HEK293 (cell line): ENCODE data around the gene MMP24.

ENCODE experiments used
- CTCF ChIA-PET: fragments of 350-600 bp; formaldehyde crosslinking; extraction: SDS; loops from one replicate; lab custom pipeline; 2021; ENCODE audit warnings: antibody characterized with exemption; lab: Yijun Ruan, JAX
- POLR2A ChIA-PET: fragments of 300-600 bp; formaldehyde crosslinking; extraction: SDS; loops from one replicate; lab custom pipeline; 2020; ENCODE audit warnings: antibody characterized with exemption, inconsistent platforms; lab: Yijun Ruan, JAX
- H3K27ac ChIP-seq: fragments of 200-500 bp; sonication (Bioruptor generic); 2 replicates; pipeline ENCODE4 v1.5.1; 2014; ENCODE audit warnings: low read depth, low read length, control low read depth, inconsistent platforms; ENCODE audit errors: extremely low read depth
- H3K36me3 ChIP-seq, 2 experiments: fragments of 200-500 bp in 1 of 2; sonication (Bioruptor generic) in 1 of 2; 1 replicate in 1 of 2; 2 replicates in 1 of 2; pipeline ENCODE4 v1.5.1; 2014 to 2017; ENCODE audit warnings: inconsistent platforms in 2 of 2, low read length in 2 of 2; ENCODE audit not compliant: control insufficient read depth in 2 of 2, insufficient read depth in 1 of 2
- H3K4me1 ChIP-seq: fragments of 200-500 bp; sonication (Bioruptor generic); 2 replicates; pipeline ENCODE4 v1.5.1; 2014; ENCODE audit warnings: mild to moderate bottlenecking, low read length, inconsistent platforms; ENCODE audit not compliant: control insufficient read depth, insufficient read depth
- H3K4me3 ChIP-seq: 2 replicates; pipeline ENCODE4 v1.5.1; 2011; ENCODE audit warnings: low read depth, mild to moderate bottlenecking, control low read depth, low read length, moderate library complexity
- H3K9me3 ChIP-seq: fragments of 200-500 bp; sonication (Bioruptor generic); 2 replicates; pipeline ENCODE4 v1.5.1; 2014; ENCODE audit warnings: low read depth, low read length, inconsistent platforms; ENCODE audit not compliant: control insufficient read depth, insufficient read depth
- KLF17 ChIP-seq: fragments of 450-650 bp; formaldehyde crosslinking; IDR thresholded peaks from 2 replicates; pipeline ENCODE4 v1.5.1; 2016; ENCODE audit warnings: missing biosample characterization, missing genetic modification characterization
- KLF8 ChIP-seq: fragments of 450-650 bp; formaldehyde crosslinking; IDR thresholded peaks from 2 replicates; pipeline ENCODE4 v1.5.1; 2016; ENCODE audit warnings: missing biosample characterization, missing genetic modification characterization
- OVOL3 ChIP-seq: fragments of 450-650 bp; formaldehyde crosslinking; IDR thresholded peaks from 2 replicates; pipeline ENCODE4 v1.5.1; 2016; ENCODE audit warnings: missing biosample characterization, missing genetic modification characterization
- PRDM1 ChIP-seq: fragments of 450-650 bp; formaldehyde crosslinking; IDR thresholded peaks from 2 replicates; pipeline ENCODE4; 2016; ENCODE audit warnings: missing biosample characterization, missing genetic modification characterization
- PRDM10 ChIP-seq: fragments of 450-650 bp; formaldehyde crosslinking; IDR thresholded peaks from 2 replicates; pipeline ENCODE4 v1.5.1; 2016; ENCODE audit warnings: missing biosample characterization, missing genetic modification characterization
- YY2 ChIP-seq: fragments of 450-650 bp; formaldehyde crosslinking; IDR thresholded peaks from 2 replicates; pipeline ENCODE4 v1.5.1; 2016; ENCODE audit warnings: missing biosample characterization, missing genetic modification characterization
- ZBTB6 ChIP-seq: fragments of 450-650 bp; formaldehyde crosslinking; IDR thresholded peaks from 2 replicates; pipeline ENCODE4 v1.5.1; 2017; ENCODE audit warnings: missing biosample characterization, missing genetic modification characterization
- ZFP3 ChIP-seq: fragments of 450-650 bp; formaldehyde crosslinking; IDR thresholded peaks from 2 replicates; pipeline ENCODE4 v1.5.1; 2016; ENCODE audit warnings: low read depth, missing biosample characterization, missing genetic modification characterization
- ZFP41 ChIP-seq: fragments of 450-650 bp; formaldehyde crosslinking; IDR thresholded peaks from 2 replicates; pipeline ENCODE4 v1.5.1; 2016; ENCODE audit warnings: missing biosample characterization, missing genetic modification characterization, borderline replicate concordance
- ZNF19 ChIP-seq: fragments of 450-650 bp; formaldehyde crosslinking; IDR thresholded peaks from 2 replicates; pipeline ENCODE4; 2016; ENCODE audit warnings: missing biosample characterization, missing genetic modification characterization, low read depth
- ZNF211 ChIP-seq: fragments of 450-650 bp; formaldehyde crosslinking; IDR thresholded peaks from 2 replicates; pipeline ENCODE4 v1.5.1; 2016; ENCODE audit warnings: low read depth, missing biosample characterization, missing genetic modification characterization
- ZNF24 ChIP-seq: fragments of 450-650 bp; formaldehyde crosslinking; IDR thresholded peaks from 2 replicates; pipeline ENCODE4 v1.5.1; 2016; ENCODE audit warnings: missing biosample characterization, missing genetic modification characterization
- ZNF26 ChIP-seq: fragments of 450-650 bp; formaldehyde crosslinking; IDR thresholded peaks from 2 replicates; pipeline ENCODE4 v1.5.1; 2016; ENCODE audit warnings: missing biosample characterization, missing genetic modification characterization
- ZNF366 ChIP-seq: fragments of 450-650 bp; formaldehyde crosslinking; conservative IDR thresholded peaks from 2 replicates; pipeline ENCODE4 v1.5.1; 2016; ENCODE audit warnings: missing biosample characterization, missing genetic modification characterization
- ZNF394 ChIP-seq: fragments of 450-650 bp; formaldehyde crosslinking; IDR thresholded peaks from 2 replicates; pipeline ENCODE4 v1.5.1; 2016; ENCODE audit warnings: missing biosample characterization, missing genetic modification characterization, mild to moderate bottlenecking, moderate library complexity, borderline replicate concordance
- ZNF404 ChIP-seq: fragments of 450-650 bp; formaldehyde crosslinking; IDR thresholded peaks from 2 replicates; pipeline ENCODE4 v1.5.1; 2017; ENCODE audit warnings: missing biosample characterization, missing genetic modification characterization
- ZNF426 ChIP-seq: fragments of 450-650 bp; formaldehyde crosslinking; IDR thresholded peaks from 2 replicates; pipeline ENCODE4 v1.5.1; 2017; ENCODE audit warnings: missing biosample characterization, missing genetic modification characterization, mild to moderate bottlenecking, inconsistent platforms, moderate library complexity
- ZNF555 ChIP-seq: fragments of 450-650 bp; formaldehyde crosslinking; conservative IDR thresholded peaks from 2 replicates; pipeline ENCODE4 v1.5.1; 2017; ENCODE audit warnings: missing biosample characterization, mild to moderate bottlenecking, missing genetic modification characterization, inconsistent platforms
- ZNF629 ChIP-seq: fragments of 450-650 bp; formaldehyde crosslinking; IDR thresholded peaks from 2 replicates; pipeline ENCODE4 v1.5.1; 2017; ENCODE audit warnings: missing biosample characterization, missing genetic modification characterization
- ZNF692 ChIP-seq: fragments of 450-650 bp; formaldehyde crosslinking; IDR thresholded peaks from 2 replicates; pipeline ENCODE4 v1.5.1; 2016; ENCODE audit warnings: missing biosample characterization, missing genetic modification characterization
- ZNF747 ChIP-seq: fragments of 450-650 bp; formaldehyde crosslinking; IDR thresholded peaks from 2 replicates; pipeline ENCODE4 v1.5.1; 2016; ENCODE audit warnings: missing biosample characterization, missing genetic modification characterization
- ZSCAN23 ChIP-seq: fragments of 450-650 bp; formaldehyde crosslinking; IDR thresholded peaks from 2 replicates; pipeline ENCODE4 v1.5.1; 2016; ENCODE audit warnings: missing biosample characterization, missing genetic modification characterization
- ZXDB ChIP-seq: fragments of 450-650 bp; formaldehyde crosslinking; IDR thresholded peaks from 2 replicates; pipeline ENCODE4 v1.5.1; 2016; ENCODE audit warnings: missing biosample characterization, missing genetic modification characterization

The MMP24 gene

GRCh38 chr20:35207950-35208611, 18.4 kb upstream of the MMP24 start (continued):
- TF ChIP-seq ZBTB6 (tag by site-specific recombination) (no peak), ZFP41 (tag by site-specific recombination) (no peak), ZNF629 (tag by site-specific recombination) (0 out of 2 replicates have a peak, but pooled peaks have one; percentile 10), ZNF747 (tag by site-specific recombination) (no peak), ZNF26 (no peak), PRDM10 (tag by site-specific recombination) (no peak), ZFP3 (no peak), ZNF211 (no peak), ZNF692 (tag by site-specific recombination) (peak; percentile 98), PRDM1 (tag by site-specific recombination) (0 out of 2 replicates have a peak, but pooled peaks have one; percentile 5)
- TF ChIP-seq, all 188 proteins: peak for 7

GRCh38 chr20:35215066-35215956, 11.2 kb upstream of the MMP24 start:
- CTCF ChIA-PET = interaction anchor here (0.6 to 1.0 kb wide), 6 partner anchors 11 to 561 kb away, joined by 3 read pairs; no protein-coding TSS in a partner anchor
- H3K27ac ChIP-seq = no peak overlapping the region
- TF ChIP-seq OVOL3 (tag by site-specific recombination) (no peak), ZNF555 (tag by site-specific recombination) (no peak), ZNF692 (tag by site-specific recombination) (peak; percentile 40; the same call in 1 of the 2 replicates), ZXDB (peak; percentile 51), ZNF404 (tag by site-specific recombination) (no peak), KLF17 (tag by site-specific recombination) (peak; percentile 87), ZFP3 (no peak), ZNF366 (peak; percentile 77), ZNF426 (tag by site-specific recombination) (no peak), ZNF394 (0 out of 2 replicates have a peak, but pooled peaks have one; percentile 33), ZNF19 (tag by site-specific recombination) (no peak), ZNF24 (tag by site-specific recombination) (0 out of 2 replicates have a peak, but pooled peaks have one; percentile 34), YY2 (tag by site-specific recombination) (no peak), ZSCAN23 (no peak), KLF8 (0 out of 2 replicates have a peak, but pooled peaks have one; percentile 28)

More at GRCh38 chr20:35215066-35215956, 11.2 kb upstream of the MMP24 start:
- no peaks in the 10 kb centered on the region for H3K4me1 ChIP-seq
- no peaks in the 10 kb centered on the region for H3K9me3 ChIP-seq
- POLR2A ChIA-PET = no interaction called here
- H3K36me3 ChIP-seq = no peaks in the 10 kb centered on the region
- H3K4me3 ChIP-seq = no peak overlapping the region
